Measurements from ENCODE around the gene DNAAF1.

Gene DNAAF1

DNA sequence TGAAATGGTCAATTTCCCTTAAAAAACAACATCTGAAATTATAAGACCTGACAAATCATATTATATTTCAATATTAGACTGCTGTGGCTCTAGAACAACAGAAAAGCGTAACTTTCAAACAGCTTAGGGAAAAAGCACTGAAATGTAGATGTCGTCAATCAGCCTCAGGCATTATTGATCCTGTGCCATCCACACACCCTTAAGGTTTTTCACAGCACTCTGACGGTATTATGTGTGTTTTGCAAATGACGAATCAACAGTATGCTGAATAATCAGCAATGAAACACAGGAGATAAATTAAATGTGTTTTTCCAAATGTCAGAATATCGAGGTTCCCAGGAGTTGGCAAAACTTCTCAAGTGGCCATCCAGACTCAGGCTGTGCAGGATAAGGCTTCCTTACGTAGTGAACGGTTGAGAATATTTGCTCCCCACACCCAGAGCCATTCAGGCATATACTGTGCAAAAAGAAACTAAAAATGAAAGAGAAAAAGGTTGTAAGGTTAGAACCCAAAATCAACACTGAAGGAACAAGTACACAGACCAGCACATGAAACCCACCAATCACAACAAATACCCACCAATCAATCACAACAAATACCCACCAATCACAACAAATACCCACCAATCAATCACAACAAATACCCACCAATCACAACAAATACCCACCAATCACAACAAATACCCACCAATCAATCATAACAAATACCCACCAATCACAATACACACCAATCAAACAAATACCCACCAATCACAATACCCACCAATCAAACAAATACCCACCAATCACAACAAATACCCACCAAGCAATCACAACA, 20.6 kb upstream of the DNAAF1 start:
- DNase-seq (ENCODE audit: low spot score): no peak

DNA sequence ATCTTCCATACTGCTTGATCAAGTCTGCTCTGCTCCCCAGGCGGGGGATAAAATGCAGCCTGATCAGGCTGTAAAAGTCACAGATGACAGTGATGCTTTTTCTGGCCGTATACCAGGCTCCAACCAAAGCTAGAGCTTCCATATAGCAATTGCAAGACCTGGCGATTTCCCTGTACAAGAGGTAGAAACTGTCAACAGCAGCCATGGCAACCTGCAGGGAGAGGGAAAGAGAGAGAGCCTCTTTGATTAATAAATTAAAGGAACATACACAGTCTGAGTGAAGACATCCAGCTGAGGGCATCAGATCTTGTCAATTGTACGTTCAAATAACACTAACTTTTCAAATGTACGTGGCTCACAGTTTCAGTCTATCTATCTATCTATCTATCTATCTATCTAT, 14.0 kb upstream of the DNAAF1 start:
- DNase-seq (ENCODE audit: low spot score): no peak

DNA sequence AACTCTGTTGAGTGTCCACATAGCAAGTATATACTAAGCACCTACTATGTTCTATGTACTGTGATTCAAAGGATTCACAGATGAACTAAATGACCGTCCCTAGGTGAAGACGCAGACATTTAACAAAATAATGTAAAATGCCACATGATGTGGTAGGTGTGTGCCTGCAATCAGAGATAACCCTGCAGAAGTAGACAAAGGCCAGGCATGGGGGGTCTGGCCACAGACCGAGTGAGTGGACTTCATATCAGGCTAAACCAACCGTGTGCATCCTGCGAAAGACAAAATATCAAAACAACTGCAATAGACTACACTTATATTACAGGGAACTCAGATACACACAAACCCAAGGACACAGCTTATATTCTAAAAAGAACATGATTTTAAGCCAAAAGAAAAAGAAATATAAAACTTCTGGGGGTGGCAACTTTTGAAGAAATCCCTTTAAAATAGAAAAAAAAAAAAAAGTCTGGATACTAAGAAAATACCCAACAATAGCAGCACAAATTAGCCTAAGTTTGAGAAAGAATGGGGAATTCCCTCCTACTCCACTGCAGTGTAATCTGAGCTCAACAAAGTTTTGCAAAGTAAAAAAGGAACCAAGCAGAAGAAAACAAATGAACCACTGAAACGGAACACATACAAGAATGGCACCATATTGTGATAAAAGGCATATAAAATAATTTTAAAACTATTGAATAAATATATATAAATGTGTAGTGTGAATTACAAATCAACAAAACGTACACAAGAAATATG, 12.4 kb upstream of the DNAAF1 start:
- DNase-seq (ENCODE audit: low spot score): no peak

DNA sequence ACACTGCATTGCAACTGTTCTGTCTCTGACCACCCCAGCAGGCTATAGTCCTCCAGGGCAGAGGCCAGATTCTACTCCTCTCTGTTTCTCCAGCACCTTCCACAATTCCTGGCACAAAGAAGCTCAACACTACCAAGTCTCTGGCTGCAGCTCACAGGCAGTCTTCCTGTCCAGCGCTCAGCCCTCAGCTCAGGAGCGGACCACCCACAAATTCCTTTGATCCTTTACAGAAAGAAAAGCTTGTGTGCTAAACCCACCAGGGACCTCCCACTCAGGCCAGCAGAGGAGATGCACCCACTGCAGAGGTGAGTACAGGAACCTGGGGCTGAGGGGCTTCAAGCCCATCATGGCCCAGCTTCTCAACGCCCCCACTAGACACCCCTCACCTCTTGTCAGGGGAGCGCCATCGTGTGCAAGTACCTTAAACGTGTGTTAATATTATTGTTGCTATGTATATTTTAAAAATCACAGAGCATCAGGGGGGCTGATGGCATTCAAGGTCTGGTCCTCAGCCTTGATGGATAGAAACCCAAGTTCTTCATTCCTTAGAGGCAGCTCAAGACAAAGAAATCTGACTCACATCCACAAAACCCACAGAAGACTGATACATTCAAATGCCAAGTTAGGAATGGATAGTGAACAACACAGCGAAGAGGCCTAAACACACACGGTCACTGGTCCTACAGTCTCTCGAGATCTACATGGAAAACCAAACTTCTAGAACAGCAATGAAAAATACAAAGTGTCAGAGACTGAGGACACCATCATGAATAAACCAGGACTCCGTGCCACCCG, 8.6 kb upstream of the DNAAF1 start:
- no peak for DNase-seq (ENCODE audit: low spot score)

DNA sequence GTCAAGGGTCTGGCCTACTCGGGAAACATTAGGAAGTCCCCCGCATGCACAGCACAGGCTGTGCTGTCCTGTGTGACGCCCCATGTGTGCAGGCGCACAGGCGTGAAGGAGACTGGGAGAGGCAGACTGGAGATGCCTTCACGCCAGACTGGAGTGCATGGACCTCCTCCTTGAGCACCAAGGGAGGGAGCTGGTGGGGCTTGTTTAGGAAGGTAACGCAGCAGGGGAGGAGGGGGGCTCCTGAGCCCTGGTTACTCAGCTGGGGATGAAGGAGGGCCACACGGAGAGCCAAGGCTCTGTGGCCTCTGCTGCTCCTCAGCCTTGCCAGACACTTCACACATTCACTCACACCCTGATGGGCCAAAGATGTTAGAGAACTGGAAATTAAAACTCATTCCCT, 7.8 kb upstream of the DNAAF1 start:
- no peak for DNase-seq (ENCODE audit: low spot score)

DNA sequence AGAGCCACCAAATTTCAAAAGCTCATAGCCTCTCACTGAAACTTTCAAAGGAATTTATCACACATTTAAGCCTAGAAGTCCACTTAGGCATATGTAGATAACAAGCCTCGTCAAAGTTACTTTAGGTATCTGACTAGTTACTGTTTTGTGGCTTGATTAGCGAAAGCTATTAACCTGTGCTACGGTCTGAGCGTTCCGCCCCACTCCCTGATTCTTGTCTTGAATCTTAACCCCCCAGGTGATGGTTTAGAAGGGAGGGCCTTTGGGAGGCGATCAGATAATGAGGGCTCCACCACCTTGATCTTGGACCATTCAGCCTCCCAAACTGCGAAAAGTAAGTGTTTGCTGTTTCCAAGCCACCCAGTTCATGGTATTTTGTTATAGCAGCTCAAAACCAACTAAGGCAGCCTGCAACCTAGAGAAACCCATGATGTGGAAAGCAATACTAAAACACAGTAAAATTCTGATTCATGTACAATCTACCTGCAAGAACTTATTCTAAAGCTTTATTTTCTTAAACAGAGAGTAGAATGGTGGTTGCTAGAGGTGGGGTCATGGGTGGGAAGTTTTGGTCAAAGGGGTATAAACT, 7.2 kb upstream of the DNAAF1 start:
- DNase-seq (ENCODE audit: low spot score): no peak

DNA sequence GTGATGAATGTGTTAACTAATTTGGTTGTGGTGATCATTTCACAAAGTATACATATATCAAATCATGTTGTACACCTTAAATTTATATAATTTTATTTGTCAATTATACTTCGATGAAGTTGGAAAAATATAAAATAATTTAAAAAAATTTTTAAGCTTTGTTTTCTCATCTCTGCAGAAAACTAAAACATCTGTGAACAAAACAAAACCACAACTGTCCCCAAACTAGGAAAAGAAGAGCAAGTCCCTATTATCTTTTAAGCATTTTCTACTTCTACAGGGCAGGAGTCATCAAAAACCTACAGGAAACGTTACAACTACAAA, 6.6 kb upstream of the DNAAF1 start:
- DNase-seq (ENCODE audit: low spot score): no peak

DNA sequence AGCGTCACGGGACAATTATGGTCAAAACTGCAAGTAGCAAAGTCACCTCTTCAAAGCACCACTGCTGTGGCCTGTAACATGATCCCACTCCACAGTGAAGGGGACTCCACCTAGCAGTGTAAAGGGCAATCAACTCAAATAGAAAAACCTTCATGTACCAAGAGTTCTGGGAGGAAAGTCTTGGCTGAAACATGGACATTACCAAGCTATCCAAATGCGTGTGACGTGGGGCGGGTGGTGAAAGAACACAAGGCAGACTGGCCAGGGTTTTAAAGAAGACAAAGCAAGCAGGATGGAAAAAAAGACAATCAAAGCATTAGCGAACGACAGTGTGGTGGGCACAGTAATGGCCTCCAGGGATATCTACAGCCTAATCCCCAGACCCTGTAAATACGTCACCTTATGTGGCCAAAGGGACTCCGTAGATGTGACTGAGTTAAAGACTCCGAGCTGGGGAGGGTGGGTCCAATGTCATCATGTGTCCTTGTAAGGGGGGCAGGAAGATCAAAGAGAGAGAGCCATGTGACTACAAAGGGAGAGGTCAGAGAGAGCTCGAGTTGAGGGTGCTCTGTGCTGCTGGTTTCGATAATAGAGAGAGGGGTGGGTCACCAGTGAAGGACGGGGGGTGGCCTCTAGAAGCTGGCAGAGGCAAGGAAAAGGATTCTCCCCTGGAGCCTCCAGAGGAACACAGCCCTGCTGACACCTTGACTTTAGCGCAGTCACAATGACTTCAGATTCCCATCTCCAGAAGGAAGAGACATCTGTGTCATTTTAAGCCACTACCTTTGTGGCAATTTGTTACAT, 6.1 kb upstream of the DNAAF1 start:
- no peak for DNase-seq (ENCODE audit: low spot score)

DNA sequence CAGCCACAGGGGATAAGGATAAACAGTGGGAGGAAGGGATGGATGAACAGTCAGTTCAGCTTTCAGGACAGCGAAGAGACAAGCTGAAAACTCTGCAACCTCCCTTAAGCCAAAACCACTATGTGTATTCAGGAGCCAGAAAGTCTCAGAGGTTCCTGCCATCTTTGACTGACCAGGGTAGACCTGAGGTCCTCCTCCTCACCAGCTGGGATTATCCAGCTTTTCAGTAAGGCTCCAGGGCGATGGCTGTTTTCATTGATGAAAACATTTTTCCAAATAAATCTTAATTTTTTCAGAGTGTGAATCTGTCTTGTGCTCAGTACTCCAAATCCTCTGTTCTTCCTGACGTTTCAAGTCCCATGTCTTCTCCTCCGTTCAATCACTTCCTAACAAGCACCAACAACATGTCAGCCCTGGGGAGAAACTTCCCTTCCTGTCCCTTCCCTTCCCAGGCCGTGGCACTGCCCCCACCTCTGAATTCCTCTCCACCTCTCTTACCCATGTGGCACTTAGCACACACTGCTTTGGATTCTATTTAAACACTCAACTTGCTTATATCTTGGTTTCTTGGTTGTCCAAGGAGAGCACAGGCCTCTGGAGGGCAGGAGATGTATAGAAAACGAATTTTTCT, 5.4 kb upstream of the DNAAF1 start:
- DNase-seq (ENCODE audit: low spot score): no peak

DNA sequence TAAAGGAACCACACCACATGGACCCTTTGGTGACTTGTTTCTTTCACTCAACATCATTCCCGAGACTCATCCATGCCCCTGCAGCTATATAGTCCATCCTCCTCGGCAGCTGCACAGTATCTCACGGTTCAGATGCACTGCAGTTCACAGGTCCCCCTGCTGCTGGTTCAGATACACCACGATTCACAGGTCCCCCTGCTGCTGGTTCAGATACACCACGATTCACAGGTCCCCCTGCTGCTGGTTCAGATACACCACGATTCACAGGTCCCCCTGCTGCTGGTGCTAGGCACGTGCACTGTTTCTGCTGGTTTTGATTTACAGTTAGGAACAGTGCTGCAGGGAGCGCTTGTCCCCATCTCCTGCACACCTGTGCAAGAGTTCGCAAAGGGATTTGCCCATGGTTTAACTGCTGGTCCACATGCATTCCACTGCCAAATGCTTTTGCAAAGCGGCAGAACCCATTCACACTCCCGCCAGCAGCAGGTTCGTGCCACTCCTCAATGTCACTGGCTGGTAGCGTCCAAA, 3.9 kb upstream of the DNAAF1 start:
- no peak for DNase-seq (ENCODE audit: low spot score)

DNA sequence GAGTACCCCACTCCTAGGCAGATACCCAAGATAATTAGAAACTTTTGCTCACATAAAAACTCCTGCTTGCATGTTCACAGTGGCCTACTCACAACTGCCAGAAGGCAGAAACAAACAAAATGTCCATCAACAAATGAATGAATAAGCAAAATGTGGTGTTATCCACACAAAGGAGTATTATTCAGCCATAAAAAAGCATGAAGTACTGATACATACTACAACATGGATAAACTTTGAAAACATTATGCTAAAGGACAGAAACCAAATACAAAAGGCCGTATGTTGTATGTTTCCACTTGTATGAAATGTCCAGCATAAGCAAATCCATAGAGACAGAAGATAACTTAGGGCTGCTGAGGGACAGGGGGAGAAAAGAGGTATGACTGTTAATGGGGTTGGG, 2.0 kb upstream of the DNAAF1 start:
- DNase-seq (ENCODE audit: low spot score): no peak

DNA sequence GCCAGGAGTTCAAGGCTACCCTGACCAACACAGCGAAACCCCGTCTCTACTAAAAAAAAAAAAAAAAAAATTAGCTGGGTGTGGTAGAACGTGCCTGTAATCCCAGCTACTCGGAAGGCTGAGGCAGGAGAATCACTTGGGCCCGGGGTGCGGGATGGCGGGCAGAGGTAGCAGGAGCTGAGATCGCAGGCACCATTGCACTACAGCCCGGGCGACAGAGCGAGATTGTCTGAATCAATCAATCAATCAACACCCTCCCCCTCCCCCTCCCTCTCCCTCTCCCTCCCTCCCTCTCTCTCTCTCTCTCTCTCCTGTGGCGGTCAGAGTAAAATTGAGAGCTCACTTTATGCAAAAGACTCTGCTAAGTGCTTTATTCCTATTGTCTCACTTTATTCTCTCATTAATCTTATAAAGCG, 1.3 kb upstream of the DNAAF1 start:
- DNase-seq (ENCODE audit: low spot score): no peak

DNA sequence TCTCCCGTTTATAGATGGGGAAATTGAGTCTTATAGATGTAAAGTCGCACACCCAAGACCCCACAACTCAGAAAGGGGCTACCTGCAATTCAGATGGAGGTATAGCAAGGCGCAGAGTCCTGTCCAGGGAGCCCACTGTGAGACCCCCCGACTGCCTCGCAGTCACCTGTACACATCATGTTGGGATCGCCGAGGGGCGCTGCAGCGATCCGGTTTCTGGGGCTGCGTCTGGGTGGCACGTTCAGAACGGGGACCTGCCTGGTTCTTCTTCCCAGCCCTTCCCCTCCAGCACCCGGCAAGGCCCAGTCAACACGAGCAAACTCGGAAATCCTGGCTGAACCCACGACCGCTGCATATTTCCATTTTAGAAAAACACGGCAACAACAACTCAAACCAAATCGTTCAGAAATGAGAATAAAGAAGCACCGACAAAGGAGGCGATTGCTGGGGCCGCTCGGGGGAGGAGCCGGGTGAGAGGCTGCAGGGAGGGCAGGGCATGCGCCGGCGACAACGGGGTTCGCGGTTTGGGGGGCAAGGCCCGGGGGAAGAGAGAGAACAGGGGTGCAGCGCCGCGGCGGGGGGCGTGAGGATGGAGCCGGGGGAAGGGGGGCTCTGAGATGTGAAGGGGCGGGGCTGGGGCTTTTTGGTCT, 774 bp upstream of the DNAAF1 start:
- no peak for DNase-seq (ENCODE audit: low spot score)

DNA sequence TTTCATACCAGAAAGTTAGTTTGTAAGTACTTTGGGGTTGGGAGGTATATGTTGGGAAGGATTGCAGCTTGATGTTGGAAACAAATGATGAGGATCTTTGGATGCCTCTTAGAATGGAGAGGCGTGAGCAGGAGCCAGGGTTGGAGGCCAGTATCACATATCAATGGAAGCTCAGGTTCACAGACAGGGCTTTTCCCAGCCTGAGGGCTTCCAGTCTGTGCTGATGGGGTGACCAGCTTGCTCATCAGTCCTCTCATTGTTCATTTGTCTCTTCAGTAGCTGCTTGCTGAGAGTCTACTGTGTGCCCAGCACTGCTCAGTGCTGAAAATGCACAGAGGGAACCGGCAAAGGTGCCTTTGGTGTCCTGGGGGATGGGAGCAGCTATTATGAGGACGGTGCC, 5.8 kb downstream of the DNAAF1 start:
- DNase-seq (ENCODE audit: low spot score): no peak

DNA sequence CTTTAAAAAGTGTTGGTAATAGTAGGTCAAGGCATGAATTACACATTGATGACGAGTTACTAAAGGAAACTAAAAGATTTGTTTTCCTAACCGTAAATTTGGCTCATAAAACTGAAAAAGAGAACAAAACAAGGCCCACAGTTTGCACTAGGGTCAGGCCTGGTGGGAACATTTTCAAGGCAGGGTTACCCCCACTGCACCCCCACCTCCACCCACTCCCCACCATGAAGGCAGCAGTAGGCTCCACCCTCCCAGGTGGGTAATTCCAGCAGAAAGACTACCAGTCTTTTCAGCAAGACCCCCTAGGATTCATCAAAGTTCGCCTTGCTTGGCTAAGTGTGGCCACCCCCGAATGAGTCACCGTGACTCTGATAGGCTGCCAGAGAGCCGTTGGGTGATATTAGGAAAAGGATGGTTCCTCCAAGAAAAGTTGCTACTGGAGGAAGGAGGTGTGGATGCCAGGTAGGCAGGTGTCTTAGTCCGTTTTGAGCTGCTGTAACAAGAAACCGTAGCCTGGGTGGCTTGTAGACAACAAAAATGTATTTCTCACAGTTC, 8.6 kb downstream of the DNAAF1 start:
- DNase-seq (ENCODE audit: low spot score): no peak

DNA sequence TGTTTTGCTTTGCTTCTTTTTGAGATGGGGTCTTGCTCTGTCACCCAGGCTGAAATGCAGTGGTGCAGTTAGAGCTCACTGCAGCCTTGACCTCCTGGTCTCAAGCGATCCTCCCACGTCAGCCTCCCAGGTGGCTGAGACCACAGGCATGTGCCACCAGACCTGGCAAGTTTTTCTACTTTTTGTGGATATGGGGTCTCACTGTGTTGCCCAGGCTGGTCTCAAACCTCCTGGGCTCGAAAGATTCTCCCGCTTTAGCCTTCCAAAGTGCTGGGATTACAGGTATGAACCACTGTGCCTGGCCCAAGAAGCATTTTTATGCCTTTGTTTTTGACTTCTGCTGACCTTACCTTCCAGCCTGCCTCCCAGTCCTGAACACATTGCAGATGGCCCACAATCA, 10.1 kb downstream of the DNAAF1 start:
- no peak for DNase-seq (ENCODE audit: low spot score)

DNA sequence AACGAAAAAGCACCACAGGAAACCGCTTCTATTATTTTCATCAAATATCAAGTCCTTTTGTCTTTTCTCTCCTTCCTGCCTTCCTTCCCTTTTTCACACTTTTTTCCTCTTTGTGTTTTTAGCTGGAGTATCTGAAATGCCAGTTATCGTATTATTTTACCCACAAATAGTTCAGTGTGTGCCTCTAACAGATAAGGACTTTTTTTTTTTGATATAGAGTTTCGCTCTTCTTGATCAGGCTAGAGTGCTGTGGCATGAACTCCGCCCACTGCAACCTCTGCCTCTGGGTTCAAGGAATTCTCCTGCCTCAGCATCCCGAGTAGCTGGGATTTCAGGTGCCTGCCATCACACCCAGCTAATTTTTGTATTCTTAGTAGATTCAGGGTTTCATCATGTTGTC, 10.7 kb downstream of the DNAAF1 start:
- DNase-seq (ENCODE audit: low spot score): no peak

DNA sequence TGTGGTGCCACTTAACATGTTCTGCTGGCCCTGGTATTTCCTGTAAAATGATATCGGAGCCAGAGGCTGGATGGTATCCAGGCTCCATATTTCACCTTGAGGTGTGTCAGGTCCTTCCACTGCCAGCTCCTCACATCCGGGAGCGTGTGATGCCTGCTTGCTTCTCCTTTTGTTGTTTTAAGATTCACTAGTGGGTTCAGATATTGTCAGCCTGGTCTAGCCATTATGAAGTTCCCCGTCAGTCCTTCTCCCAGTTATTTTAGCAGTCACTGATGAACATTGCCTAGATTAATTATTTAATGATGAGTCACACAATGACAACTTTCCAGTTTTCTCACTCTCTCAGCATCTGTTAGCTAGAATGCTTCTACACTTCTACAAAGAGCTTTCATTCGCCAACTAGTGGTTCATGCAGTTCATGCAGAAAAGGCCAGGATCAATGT, 11.3 kb downstream of the DNAAF1 start:
- DNase-seq (ENCODE audit: low spot score): no peak

DNA sequence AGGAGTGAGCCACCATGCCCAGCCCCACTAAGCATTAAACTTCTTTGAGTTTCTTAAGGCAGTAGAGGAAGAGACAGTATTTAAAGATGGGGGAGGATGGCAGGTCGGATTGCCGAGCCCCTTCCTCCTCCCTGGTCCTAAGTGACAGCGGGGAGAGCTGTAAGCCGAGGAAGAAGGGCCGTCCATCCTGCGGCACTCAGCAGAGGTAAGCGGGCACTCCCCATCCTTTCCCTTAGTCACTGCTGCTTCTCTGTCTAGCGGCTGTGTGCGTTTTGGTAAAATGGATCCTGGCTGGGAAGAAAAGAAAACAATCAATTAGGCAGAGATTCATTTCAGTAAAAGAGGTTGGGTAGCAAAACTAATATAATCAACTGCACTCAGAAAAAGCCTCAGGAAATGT, 13.9 kb downstream of the DNAAF1 start:
- no peak for DNase-seq (ENCODE audit: low spot score)

DNA sequence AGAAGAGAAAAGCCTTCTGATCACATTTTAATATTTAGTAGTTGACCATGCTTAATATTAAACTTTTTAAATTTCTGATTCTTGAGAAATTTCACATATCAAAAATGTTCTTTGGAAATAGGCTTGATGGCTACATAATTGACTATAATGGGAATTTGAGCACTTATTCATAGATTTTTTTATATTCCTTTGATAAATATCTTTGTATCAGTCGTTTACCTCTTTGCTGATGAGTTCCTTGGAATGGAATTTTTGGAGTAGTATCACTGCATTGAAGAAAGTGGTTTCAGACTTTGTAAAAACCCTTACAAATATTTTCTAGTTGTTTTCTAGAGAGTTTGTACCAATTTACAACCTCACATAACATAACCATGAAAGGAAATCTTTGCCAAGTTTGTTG, 14.7 kb downstream of the DNAAF1 start:
- no peak for DNase-seq (ENCODE audit: low spot score)
